Transverse colon (tissue), 4 donors: ENCODE data around the gene CSF3R.

ENCODE experiments used
- POLR2A ChIP-seq: fragments of 450-650 bp; IDR thresholded peaks from one replicate; pipeline ENCODE4 v1.6.1; 2016; ENCODE audit warnings: antibody characterized with exemption, mild to moderate bottlenecking, moderate library complexity
- POLR2AphosphoS5 ChIP-seq, 3 donors: sonication (generic); formaldehyde crosslinking; IDR thresholded peaks; one replicate each; pipeline ENCODE4 v1.6.1; 2016; ENCODE audit warnings: antibody characterized with exemption in 3 of 3
- TF ChIP-seq, protein P1 (sequence below), 5 experiments: fragments of 200-600 bp in 3 of 5; fragments of 450-650 bp in 2 of 5; sonication (generic) in 3 of 5; IDR thresholded peaks; 1 replicate in 2 of 5; 2 replicates in 3 of 5; pipeline ENCODE4 v1.5.1; 2016 to 2017; ENCODE audit warnings: antibody characterized with exemption in 5 of 5, inconsistent platforms in 3 of 5, mild to moderate bottlenecking in 2 of 5, moderate library complexity in 1 of 5

GRCh38 chr1:36492491-36492890 is 9.8 kb upstream of the CSF3R start:
- TF ChIP-seq, protein P1, sequence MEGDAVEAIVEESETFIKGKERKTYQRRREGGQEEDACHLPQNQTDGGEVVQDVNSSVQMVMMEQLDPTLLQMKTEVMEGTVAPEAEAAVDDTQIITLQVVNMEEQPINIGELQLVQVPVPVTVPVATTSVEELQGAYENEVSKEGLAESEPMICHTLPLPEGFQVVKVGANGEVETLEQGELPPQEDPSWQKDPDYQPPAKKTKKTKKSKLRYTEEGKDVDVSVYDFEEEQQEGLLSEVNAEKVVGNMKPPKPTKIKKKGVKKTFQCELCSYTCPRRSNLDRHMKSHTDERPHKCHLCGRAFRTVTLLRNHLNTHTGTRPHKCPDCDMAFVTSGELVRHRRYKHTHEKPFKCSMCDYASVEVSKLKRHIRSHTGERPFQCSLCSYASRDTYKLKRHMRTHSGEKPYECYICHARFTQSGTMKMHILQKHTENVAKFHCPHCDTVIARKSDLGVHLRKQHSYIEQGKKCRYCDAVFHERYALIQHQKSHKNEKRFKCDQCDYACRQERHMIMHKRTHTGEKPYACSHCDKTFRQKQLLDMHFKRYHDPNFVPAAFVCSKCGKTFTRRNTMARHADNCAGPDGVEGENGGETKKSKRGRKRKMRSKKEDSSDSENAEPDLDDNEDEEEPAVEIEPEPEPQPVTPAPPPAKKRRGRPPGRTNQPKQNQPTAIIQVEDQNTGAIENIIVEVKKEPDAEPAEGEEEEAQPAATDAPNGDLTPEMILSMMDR (IDR thresholded peaks at IDR 0.05): no peak
- TF ChIP-seq POLR2A (no peak), POLR2AphosphoS5 (IDR thresholded peaks at IDR 0.05) (no peak)
